ENCODE results near the gene FHOD3. TPM values are rescaled to one million over a fixed set of nuclear protein-coding genes. Genes with fewer than 3 reads are reported as not detected.

Gene FHOD3
- total RNA-seq, 6 experiments from 2014 or later, result 0.44 to 1.2 (median 0.62) TPM

DNA sequence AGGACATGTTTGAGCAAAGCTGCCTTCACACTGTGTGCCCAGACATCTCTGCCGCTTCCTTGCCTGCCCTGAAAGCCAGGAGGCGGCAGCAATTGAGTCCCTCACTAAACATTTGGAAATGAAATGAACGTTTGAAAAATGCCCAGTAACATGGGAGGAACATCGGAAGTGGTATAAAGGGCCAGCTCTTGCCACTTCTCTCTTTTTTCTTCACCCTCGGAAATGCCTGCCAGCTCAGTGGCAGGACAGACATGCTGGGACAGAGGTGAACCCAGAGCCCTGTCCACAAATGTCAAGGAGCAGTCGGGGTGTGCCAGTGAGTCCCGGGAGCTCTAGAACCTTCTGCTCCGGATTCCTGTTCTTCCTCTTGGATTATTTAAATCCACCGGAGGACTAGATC, 485.2 kb downstream of the FHOD3 start:
- WGBS (ENCODE audit: insufficient coverage, low coverage, low lambda C conversion rate, missing lambda C conversion rate), result 90% methylated on average over 9 of the region's 9 CpGs
- DNase-seq, result no peak
- TF ChIP-seq, protein P1, sequence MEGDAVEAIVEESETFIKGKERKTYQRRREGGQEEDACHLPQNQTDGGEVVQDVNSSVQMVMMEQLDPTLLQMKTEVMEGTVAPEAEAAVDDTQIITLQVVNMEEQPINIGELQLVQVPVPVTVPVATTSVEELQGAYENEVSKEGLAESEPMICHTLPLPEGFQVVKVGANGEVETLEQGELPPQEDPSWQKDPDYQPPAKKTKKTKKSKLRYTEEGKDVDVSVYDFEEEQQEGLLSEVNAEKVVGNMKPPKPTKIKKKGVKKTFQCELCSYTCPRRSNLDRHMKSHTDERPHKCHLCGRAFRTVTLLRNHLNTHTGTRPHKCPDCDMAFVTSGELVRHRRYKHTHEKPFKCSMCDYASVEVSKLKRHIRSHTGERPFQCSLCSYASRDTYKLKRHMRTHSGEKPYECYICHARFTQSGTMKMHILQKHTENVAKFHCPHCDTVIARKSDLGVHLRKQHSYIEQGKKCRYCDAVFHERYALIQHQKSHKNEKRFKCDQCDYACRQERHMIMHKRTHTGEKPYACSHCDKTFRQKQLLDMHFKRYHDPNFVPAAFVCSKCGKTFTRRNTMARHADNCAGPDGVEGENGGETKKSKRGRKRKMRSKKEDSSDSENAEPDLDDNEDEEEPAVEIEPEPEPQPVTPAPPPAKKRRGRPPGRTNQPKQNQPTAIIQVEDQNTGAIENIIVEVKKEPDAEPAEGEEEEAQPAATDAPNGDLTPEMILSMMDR (IDR thresholded peaks at IDR 0.05), result no peak
- no peak for TF ChIP-seq POLR2A (IDR thresholded peaks at IDR 0.05)
- Histone ChIP-seq H3K27ac (no peak overlapping the region), H3K9me3 (no peaks in the 10 kb centered on the region), H3K4me3 (no peak overlapping the region), H3K4me1 (no peaks in the 10 kb centered on the region), H3K36me3 (no peaks in the 10 kb centered on the region), H3K27me3 (no peaks in the 10 kb centered on the region)
- intact Hi-C loops (cut with DNase I), result no loop called here
- no peak for ATAC-seq

DNA sequence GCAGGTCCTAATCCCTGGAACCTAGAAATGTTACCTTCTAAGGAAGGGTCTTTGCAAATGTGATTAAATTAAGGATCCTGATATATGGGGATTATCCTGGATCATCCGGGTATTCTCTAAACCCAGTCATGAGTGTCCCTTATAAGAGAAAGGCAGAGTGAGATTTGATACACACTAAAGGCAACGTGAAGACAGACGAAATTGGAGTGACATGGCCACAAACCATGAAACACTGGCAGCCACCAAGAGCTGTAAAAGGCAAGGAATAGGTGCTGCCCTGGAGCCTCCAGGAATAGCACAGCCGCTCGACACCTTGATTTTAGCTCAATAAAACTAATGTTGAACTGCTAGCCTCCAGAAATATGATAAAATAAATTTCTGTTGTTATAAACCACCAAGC, 486.3 kb downstream of the FHOD3 start:
- Histone ChIP-seq H3K4me3 (no peak overlapping the region), H3K36me3 (no peaks in the 10 kb centered on the region), H3K9me3 (no peaks in the 10 kb centered on the region), H3K27me3 (no peaks in the 10 kb centered on the region), H3K27ac (no peak overlapping the region), H3K4me1 (no peaks in the 10 kb centered on the region)
- 85% methylated on average over 2 of the region's 5 CpGs for WGBS (ENCODE audit: insufficient coverage, low coverage, low lambda C conversion rate, missing lambda C conversion rate)
- DNase-seq (no peak), ATAC-seq (no peak)
- intact Hi-C loops (cut with DNase I), result no loop called here
- no peak for TF ChIP-seq POLR2A (IDR thresholded peaks at IDR 0.05)
- TF ChIP-seq, protein P1 (IDR thresholded peaks at IDR 0.05), result no peak

DNA sequence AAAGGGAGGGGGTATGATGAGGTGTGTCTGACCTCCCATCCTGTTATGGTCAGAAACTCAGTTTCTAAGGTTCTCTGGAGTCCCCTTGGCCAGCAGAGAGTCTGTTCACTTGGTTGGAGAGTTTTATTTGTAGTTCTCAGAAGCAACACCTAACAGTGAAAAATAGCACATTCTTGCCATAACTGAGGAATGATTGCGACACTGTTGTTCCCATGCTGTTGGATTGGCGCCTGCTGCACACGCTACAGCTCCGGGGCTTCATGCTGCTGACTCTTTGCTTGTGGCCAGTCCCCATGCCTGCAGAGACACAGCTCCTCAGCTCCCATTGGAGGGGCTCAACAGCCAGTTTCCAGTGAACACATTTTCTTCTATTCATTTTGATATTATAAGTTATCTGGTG, 489.2 kb downstream of the FHOD3 start:
- no peak overlapping the region for H3K4me3 ChIP-seq
- TF ChIP-seq, protein P1 (IDR thresholded peaks at IDR 0.05), result no peak
- TF ChIP-seq POLR2A (IDR thresholded peaks at IDR 0.05), result no peak
- H3K27me3 ChIP-seq, result no peaks in the 10 kb centered on the region
- ATAC-seq (peak; percentile 57 to 77 (median 68)), DNase-seq (peak in 1 of 3 donors; percentile 27)
- H3K4me1 ChIP-seq, result no peaks in the 10 kb centered on the region
- no peaks in the 10 kb centered on the region for H3K36me3 ChIP-seq
- no peak overlapping the region for H3K27ac ChIP-seq
- 11% methylated on average over 4 of the region's 4 CpGs for WGBS (ENCODE audit: insufficient coverage, low coverage, low lambda C conversion rate, missing lambda C conversion rate)
- intact Hi-C loops (cut with DNase I), result no loop called here
- H3K9me3 ChIP-seq, result no peaks in the 10 kb centered on the region

DNA sequence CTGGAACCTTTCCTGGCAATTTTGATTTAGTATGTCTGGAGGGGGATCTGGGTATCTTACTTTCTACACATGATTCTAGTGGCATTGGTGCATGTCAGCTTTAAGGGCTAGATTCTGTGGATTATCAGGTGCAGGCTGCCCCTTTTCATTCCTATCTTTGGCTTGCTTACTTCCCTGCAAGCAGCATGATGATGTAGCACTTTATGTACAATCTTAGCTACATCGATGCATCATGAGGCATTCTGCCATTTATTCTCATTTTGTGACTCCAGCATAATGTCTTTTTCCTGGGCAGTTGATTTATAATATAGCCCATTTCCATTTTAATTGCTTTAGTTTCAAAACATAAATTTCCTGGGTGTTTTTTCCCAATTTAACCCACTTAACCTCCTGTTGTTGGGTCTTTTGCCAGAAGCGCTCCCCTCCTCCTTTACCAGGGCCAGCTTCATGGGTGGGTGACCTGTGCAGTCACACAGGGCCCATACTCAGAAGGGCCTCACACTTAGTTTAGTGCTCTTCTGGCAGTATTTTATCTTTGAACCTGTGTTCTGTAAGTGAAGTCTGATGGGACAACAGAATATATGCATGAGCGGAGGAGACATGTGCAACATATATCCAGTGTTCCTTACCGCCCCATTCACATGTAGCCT, 495.2 kb downstream of the FHOD3 start:
- no peak for ATAC-seq
- TF ChIP-seq, protein P1 (IDR thresholded peaks at IDR 0.05), result no peak
- no peak for TF ChIP-seq POLR2A (IDR thresholded peaks at IDR 0.05)
- peaks cover 0 to 17% (median 1%) of the 10 kb centered on the region in 4 donors for H3K36me3 ChIP-seq

More for the DNA sequence above, 495.2 kb downstream of the FHOD3 start:
- DNase-seq, result no peak
- no peak overlapping the region for H3K27ac ChIP-seq
- no peaks in the 10 kb centered on the region for H3K27me3 ChIP-seq
- H3K4me3 ChIP-seq, result no peak overlapping the region
- no peaks in the 10 kb centered on the region for H3K4me1 ChIP-seq
- 93% methylated on average over 4 of the region's 4 CpGs for WGBS (ENCODE audit: insufficient coverage, low coverage, low lambda C conversion rate, missing lambda C conversion rate)
- no peaks in the 10 kb centered on the region for H3K9me3 ChIP-seq
- intact Hi-C loops (cut with DNase I), result no loop called here
